B cell (primary cell): ENCODE measurements around the gene UBE3C.

Source experiments
- CTCF ChIP-seq: fragments of 200-600 bp; IDR thresholded peaks from one replicate; pipeline ENCODE4 v1.8.0; 2022; ENCODE audit warnings: antibody characterized with exemption, mild to moderate bottlenecking
- EZH2 ChIP-seq: IDR thresholded peaks from 2 replicates; pipeline ENCODE4 v1.6.1; 2012; ENCODE audit warnings: borderline replicate concordance, low read depth, mild to moderate bottlenecking, moderate library complexity, low read length; ENCODE audit not compliant: insufficient read depth, poor library complexity, severe bottlenecking

- TF ChIP-seq CTCF (no peak), EZH2 (no peak)
Observed at GRCh38 chr7:157239571-157240270, 101.0 kb downstream of the UBE3C start.
